Activated CD8-positive, alpha-beta memory T cell treated with anti-CD3 and anti-CD28 coated beads for 4 hours (primary cell): ENCODE measurements around the gene RUNX1.

Source experiments
- DNase-seq, 2 donors: peaks; one replicate each; pipeline ENCODE4 v3.0.0-alpha.2; 2020; ENCODE audit warnings: low read depth in 2 of 2

The RUNX1 gene

GRCh38 chr21:35048706-35049617 is at the start of gene RUNX1:
Gene RUNX1 (minus strand): TSS chr21:35049302.
- DNase-seq: peak; percentile 60 to 67

- no peak for DNase-seq
Observed at GRCh38 chr21:35097525-35097924, 48.4 kb upstream of the RUNX1 start.

GRCh38 chr21:35096959-35097358 is 47.9 kb upstream of the RUNX1 start:
- DNase-seq: no peak

- no peak for DNase-seq
Observed at GRCh38 chr21:35095859-35096291, 46.8 kb upstream of the RUNX1 start.

DNA sequence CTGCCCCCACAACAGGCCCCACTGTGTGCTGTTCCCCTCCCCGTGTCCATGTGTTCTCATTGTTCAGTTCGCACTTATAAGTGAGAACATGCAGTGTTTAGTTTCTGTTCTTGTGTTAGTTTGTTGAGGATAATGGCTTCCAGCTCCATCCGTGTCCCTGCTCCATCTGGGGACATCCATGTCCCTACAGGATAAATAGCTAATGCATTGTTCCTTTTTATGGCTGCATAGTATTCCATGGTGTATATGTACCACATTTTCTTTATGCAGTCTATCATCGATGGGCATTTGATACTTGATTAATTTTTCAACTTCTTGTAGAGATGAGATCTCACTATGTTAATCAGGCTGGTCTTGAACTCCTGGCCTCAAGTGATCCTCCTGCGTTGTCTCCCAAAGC is 44.4 kb upstream of the RUNX1 start:
- DNase-seq: no peak

DNA sequence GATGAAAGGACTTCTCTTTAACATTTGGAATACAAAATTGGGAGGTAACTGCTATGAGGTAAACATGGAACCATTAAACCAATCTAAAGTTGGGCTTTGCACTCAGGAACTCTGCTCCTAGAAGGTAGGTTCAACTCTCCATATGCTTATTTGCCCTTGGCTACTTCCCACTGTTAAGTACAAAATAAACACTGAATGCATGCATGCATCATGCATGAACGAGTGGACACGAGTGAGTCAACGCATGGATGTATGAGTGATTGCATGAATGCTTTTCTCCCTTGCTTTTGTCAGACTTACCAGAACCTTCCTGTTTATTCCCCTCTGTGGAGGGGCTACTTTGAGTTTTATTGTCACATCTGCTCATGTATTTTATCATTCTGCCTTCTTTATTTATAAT is 42.4 kb upstream of the RUNX1 start:
- no peak for DNase-seq

DNA sequence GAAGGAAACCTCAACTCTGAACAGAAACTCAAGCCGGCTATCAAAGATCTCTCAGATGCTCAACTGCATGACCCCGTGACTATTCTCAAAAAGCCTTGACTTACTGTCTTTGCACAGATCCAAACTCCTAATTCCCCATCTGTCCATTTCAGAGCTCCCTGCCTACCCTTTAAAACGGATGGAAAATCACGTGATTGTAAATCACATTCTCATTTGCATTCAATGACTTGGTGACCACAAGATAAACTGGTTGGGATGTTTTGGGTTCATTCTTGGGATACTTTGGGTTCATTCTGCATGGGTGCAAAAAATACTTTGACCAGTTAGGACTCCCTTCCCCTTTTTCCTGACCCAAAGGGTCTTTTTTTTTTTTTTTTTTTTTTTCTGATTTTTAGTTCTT is 41.3 kb upstream of the RUNX1 start:
- no peak for DNase-seq

- DNase-seq: no peak
Observed at GRCh38 chr21:35088319-35088771, 39.2 kb upstream of the RUNX1 start.

GRCh38 chr21:35086357-35086756 is 37.3 kb upstream of the RUNX1 start:
- no peak for DNase-seq

DNA sequence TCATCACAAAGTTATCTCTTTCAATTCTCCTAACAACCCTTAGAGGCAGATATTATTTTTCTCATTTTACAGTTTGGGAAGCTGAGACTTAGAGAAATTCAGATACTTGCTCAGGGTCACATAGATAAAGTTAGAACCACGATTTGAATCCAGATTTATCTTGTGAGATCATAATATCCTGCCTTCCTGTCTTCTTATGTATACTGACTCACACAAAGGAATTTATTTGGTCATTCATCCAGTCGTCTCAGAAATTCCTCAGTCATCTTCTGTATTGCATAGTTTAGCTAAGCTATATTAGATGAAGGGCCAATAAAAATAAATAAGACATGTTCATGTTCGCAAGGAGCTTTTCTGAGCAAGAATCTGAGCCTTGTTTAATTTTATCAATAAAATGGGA is 35.8 kb upstream of the RUNX1 start:
- DNase-seq: no peak

DNA sequence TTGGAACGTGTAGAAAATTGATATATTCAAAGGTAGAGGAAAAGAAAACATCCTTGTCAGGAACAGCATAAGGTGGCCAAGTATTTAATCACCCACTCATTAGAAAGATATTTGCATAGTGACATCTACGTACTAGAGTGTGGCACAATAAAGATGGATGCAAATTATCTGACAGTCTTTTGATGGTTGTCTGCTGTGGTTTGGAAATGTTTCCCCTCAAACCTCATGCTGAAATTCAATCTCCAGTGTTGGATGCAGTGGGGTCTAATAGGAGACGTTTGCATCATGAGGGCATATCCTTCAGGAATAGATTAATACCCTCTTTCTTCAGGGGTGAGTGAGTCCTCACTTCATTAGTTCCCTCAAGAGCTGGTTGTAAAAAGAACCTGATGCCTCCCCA is 34.1 kb upstream of the RUNX1 start:
- no peak for DNase-seq

DNA sequence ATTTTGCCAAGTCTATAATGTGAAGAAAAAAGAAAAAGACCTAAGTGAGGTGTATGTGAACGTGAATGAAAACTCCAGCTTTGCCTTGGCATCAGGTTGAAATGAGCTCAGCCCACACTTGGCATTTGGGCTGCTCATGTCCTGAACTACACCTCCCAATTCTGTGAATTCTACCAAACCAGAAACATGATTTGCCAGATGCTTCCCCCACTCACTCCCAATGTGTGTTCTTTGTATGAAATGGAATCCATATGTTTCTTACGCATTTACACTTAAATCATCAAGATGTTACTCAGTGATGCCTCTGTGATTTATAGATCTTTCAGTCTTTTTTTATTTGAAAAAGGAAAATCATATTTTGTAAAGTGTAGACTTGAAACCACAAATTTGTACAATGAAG is 32.8 kb upstream of the RUNX1 start:
- no peak for DNase-seq

GRCh38 chr21:35079181-35079580 is 30.1 kb upstream of the RUNX1 start:
- DNase-seq: no peak

DNA sequence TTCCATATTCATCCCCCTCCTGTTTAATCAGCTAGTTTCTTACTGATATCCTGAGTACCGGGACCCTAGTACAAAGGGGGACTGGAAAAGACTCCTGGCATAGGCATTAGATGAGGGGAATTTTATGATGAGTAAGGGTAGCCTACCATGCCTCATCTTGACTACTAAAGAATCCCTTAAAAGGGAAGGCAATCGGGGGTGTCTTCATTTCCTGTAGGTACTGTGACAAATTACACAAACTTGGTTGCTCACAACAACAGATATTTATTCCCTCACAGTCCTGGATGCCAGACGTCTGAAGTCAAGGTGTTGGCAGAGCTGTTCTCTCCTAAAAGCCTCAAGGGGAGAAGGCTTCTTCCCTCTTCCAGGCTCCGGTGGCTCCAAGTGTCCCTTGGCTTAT is 28.9 kb upstream of the RUNX1 start:
- DNase-seq: no peak

DNA sequence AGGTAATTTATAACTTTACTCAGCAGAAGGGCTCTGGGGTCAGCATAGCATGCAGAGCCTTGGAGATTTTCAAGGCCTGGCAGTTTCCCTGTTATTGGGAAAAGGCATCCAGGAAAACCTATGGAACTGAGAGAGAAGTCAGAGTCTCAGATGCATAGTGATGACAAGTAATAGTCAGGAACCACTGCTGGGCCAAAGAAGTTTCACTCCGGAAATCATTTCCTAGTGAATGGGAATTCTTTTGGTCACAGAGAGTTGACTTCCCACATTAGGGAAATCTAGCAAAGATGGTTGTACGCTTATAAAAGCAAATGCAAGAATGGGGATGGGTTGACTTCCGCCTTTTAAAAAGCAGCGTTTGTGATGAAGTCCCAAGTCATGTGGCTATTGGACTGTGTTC is 28.4 kb upstream of the RUNX1 start:
- no peak for DNase-seq

DNA sequence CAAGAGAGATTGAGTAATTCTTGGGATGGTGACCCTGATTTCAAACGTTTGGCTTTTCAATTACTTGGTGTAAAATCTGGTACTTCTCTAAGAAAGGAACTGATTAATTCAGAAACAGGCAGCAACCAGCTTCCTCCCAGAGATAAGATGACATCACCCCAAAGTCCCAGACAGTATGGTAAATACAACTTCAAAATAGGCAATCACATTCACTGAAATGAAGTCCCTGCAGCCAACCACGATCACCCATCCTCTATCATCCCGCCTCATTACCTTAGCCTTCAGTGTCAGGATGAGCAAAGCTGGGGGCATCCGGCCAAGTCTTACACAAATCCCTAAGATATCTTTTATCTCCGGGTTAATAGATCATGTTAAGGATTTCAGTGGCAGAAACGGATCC is 26.4 kb upstream of the RUNX1 start:
- DNase-seq: no peak

GRCh38 chr21:35072960-35073359 is 23.9 kb upstream of the RUNX1 start:
- DNase-seq: no peak

- DNase-seq: no peak
Observed at GRCh38 chr21:35072557-35072956, 23.5 kb upstream of the RUNX1 start.

DNA sequence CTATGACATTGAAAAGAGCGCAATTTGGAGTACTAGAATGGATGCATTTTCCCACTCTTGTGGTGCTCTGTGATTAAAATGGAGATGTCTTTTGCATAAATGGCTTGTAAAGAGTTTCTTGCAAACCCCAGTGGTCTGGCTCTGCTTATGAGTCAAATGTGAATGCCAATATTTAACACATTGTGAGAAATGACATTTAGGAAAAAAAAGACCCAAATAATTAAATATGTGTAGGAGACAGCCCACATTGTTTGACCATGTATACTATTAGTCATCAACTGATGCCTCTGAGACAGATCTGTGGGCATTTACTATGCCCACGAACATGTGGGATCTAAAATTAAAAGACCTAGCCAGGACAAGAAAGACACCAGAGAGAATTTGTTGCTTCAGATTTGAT is 22.2 kb upstream of the RUNX1 start:
- no peak for DNase-seq

DNA sequence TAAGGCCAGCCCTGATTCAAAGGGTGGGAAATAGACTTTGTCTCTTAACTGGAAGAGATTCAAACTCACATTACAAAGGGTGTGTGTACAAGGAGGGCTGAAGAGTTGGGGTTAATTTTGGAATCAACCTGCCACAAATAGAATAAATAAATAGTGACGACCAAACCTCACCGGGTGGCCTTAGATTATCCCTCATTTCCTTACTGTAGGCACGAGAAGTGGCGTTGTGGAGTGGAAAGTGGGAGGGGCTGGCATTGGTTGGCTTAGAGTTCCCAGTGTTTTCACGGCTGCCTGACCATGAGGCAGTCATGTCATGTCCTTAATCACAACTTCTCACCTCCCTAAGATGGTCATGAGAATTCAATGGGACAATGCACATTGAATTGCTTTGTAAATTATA is 21.3 kb upstream of the RUNX1 start:
- no peak for DNase-seq

GRCh38 chr21:35066824-35067223 is 17.7 kb upstream of the RUNX1 start:
- DNase-seq: no peak

DNA sequence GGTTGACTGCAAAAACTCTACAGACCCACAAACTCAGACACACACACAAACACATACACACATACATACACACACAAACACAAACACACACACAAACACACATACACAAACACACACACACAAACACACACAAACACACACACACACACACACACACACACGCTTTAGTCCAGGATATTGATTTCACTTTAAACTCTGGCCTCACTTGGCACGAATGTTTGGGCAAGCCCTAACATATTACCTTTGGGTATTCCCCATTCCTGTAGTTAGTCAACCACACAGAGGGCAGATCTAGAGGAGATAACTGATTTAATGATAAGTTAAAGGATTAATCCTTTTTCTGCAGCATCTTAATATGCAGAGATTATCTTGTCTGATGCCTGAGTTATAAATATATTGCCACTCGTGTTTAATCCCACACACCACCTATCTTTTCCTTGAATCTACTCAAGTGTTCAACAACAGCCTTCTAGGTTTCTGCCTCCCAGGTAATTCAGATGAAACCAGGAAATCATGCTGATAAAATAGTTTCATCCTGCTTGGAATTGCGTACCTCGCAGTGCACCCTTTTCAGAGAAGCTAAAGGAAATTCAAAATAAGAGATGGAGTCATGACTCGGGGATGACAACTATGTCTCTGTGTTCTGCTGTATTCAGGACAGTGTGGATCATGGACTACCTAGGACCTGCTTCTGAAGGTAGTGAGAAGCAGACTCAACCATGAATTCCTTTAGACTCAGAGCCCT is 14.5 kb upstream of the RUNX1 start:
- DNase-seq: no peak

DNA sequence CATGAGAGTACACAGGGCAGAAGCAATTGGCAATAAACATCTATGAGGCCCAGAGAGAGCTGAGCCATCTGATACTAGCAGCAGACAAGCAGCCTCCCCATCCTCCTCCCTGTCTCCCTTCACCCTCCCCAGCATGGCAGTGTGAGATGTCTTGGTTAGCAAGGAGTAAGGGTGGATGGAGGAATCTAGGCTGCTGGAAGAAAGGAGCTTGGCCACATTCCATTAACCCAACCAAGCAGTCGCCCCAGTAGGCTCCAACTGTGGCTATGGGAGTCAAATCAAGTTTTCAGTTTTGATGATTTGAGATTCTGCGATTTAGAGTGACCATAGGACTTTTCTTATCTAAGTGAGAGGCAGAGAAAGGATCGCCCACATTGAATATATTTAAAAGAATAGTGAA is 12.9 kb upstream of the RUNX1 start:
- DNase-seq: no peak
